OCI-LY3 (cell line): ENCODE measurements around the gene FAM149B1.
A peak's percentile ranks its signal among the peaks of the same experiment; 100 is the strongest.

Source experiments
- H2AFZ ChIP-seq: fragments of 200-600, 300-600 bp; shearing (Covaris generic); 2 replicates; pipeline ENCODE4 v1.6.0; 2014; ENCODE audit warnings: antibody characterized with exemption, low read depth, low read length
- H3K27ac ChIP-seq: fragments of 200-600, 300-600 bp; sonication (generic); 2 replicates; pipeline ENCODE4 v1.5.1; 2014; ENCODE audit warnings: mild to moderate bottlenecking, low read length, moderate library complexity, mixed read lengths
- H3K27me3 ChIP-seq: fragments of 200-600, 300-600 bp; sonication (generic); 2 replicates; pipeline ENCODE4 v1.6.1; 2014; ENCODE audit warnings: low read depth, low read length, mixed read lengths
- H3K36me3 ChIP-seq: fragments of 200-600, 300-600 bp; sonication (generic); replicated peaks from 2 replicates; pipeline ENCODE3; 2014; ENCODE audit warnings: low read depth, low read length, mixed read lengths
- H3K4me1 ChIP-seq: fragments of 300-600, 200-600 bp; sonication (generic); 2 replicates; pipeline ENCODE4 v1.6.1; 2014; ENCODE audit warnings: low read length, mixed read lengths
- H3K4me2 ChIP-seq: fragments of 200-600, 300-600 bp; sonication (generic); 2 replicates; pipeline ENCODE4 v1.6.1; 2014; ENCODE audit warnings: low read length, mixed read lengths
- H3K4me3 ChIP-seq: fragments of 300-600, 200-600 bp; sonication (generic); 2 replicates; pipeline ENCODE4 v1.5.1; 2014; ENCODE audit warnings: antibody characterized with exemption, mild to moderate bottlenecking, low read length, moderate library complexity
- H3K79me2 ChIP-seq: fragments of 300-600, 200-600 bp; shearing (Covaris generic); 2 replicates; pipeline ENCODE4 v1.6.1; 2014; ENCODE audit warnings: mild to moderate bottlenecking, low read length, mixed read lengths
- H3K9ac ChIP-seq: fragments of 300-600, 200-600 bp; shearing (Covaris generic); 2 replicates; pipeline ENCODE4 v1.6.0; 2014; ENCODE audit warnings: mild to moderate bottlenecking, low read length, moderate library complexity
- H3K9me3 ChIP-seq: fragments of 200-600, 300-600 bp; shearing (Covaris generic); 2 replicates; pipeline ENCODE4 v1.6.1; 2014; ENCODE audit warnings: low read length, mixed read lengths; ENCODE audit not compliant: insufficient read depth
- H4K20me1 ChIP-seq: fragments of 200-600, 300-600 bp; sonication (generic); 2 replicates; pipeline ENCODE4 v1.6.1; 2016; ENCODE audit warnings: low read length, mixed read lengths; ENCODE audit not compliant: insufficient read depth
- CTCF ChIP-seq: fragments of 200-600, 300-600 bp; sonication (generic); IDR thresholded peaks from 2 replicates; pipeline ENCODE4 v1.5.1; 2014; ENCODE audit warnings: antibody characterized with exemption, low read length, low read depth
- EZH2phosphoT487 ChIP-seq: fragments of 200-600 bp; shearing (Covaris generic); IDR thresholded peaks from 2 replicates; pipeline ENCODE4 v1.6.1; 2018; ENCODE audit warnings: antibody characterized with exemption, mixed run types, low read depth

FAM149B1 gene

GRCh38 chr10:73234695-73235094 is 66.8 kb downstream of the FAM149B1 start:
- no peaks in the 10 kb centered on the region for H4K20me1 ChIP-seq
- H3K36me3 ChIP-seq: peaks cover 21% of the 10 kb centered on the region
- H2AFZ ChIP-seq: no peak overlapping the region
- H3K9me3 ChIP-seq: no peaks in the 10 kb centered on the region
- no peak overlapping the region for H3K4me3 ChIP-seq
- no peak for TF ChIP-seq CTCF
- no peak for TF ChIP-seq EZH2phosphoT487
- no peak overlapping the region for H3K27ac ChIP-seq
- H3K79me2 ChIP-seq: no peaks in the 10 kb centered on the region
- H3K27me3 ChIP-seq: no peaks in the 10 kb centered on the region
- H3K9ac ChIP-seq: no peak overlapping the region
- H3K4me1 ChIP-seq: no peaks in the 10 kb centered on the region
- H3K4me2 ChIP-seq: no peak overlapping the region

GRCh38 chr10:73238990-73239566 is 71.2 kb downstream of the FAM149B1 start:
- Histone ChIP-seq H2AFZ (no peak overlapping the region), H3K4me3 (no peak overlapping the region), H3K9ac (no peak overlapping the region), H3K36me3 (peaks cover 36% of the 10 kb centered on the region), H3K9me3 (no peaks in the 10 kb centered on the region), H4K20me1 (no peaks in the 10 kb centered on the region), H3K4me1 (no peaks in the 10 kb centered on the region), H3K27me3 (no peaks in the 10 kb centered on the region), H3K4me2 (no peak overlapping the region), H3K27ac (no peak overlapping the region), H3K79me2 (peaks cover 8% of the 10 kb centered on the region)
- TF ChIP-seq CTCF (no peak), EZH2phosphoT487 (no peak)

- no peak overlapping the region for H3K27ac ChIP-seq
- no peaks in the 10 kb centered on the region for H3K27me3 ChIP-seq
- TF ChIP-seq CTCF (no peak), EZH2phosphoT487 (no peak)
Measured at GRCh38 chr10:73239908-73240307, 72.0 kb downstream of the FAM149B1 start.

GRCh38 chr10:73244866-73245477 is 77.1 kb downstream of the FAM149B1 start:
- peak overlapping the region; percentile 16; the same call in 1 of the 2 replicates for H3K27ac ChIP-seq
- H2AFZ ChIP-seq: no peak overlapping the region
- TF ChIP-seq CTCF: no peak
- TF ChIP-seq EZH2phosphoT487: no peak
- peak overlapping the region; percentile 98 for H3K4me3 ChIP-seq
- H3K27me3 ChIP-seq: no peaks in the 10 kb centered on the region
- peaks cover 25% of the 10 kb centered on the region for H3K4me1 ChIP-seq
- H3K4me2 ChIP-seq: peak overlapping the region; percentile 95
- no peaks in the 10 kb centered on the region; the same call in 1 of the 2 replicates for H4K20me1 ChIP-seq
- peaks cover 40% of the 10 kb centered on the region for H3K36me3 ChIP-seq
- peak overlapping the region; percentile 96 for H3K9ac ChIP-seq
- no peaks in the 10 kb centered on the region for H3K9me3 ChIP-seq
- H3K79me2 ChIP-seq: peaks cover 57% of the 10 kb centered on the region

More at GRCh38 chr10:73239908-73240307, 72.0 kb downstream of the FAM149B1 start:
- H3K79me2 ChIP-seq: peaks cover 17% of the 10 kb centered on the region
- no peak overlapping the region for H3K9ac ChIP-seq
- H3K4me1 ChIP-seq: peaks cover 5% of the 10 kb centered on the region
- H3K4me3 ChIP-seq: no peak overlapping the region
- no peaks in the 10 kb centered on the region for H3K9me3 ChIP-seq
- H2AFZ ChIP-seq: no peak overlapping the region
- H3K4me2 ChIP-seq: no peak overlapping the region
- H4K20me1 ChIP-seq: no peaks in the 10 kb centered on the region; the same call in 1 of the 2 replicates
- peaks cover 40% of the 10 kb centered on the region for H3K36me3 ChIP-seq
